WTC11 (cell line): Measurements from ENCODE around the gene PUM1. TPM values are rescaled to one million over a fixed set of nuclear protein-coding genes. Genes with fewer than 3 reads are reported as not detected.

ENCODE experiments used
- ATAC-seq: fragments of 200-7000 bp; cut with Tn5 transposase; 2 replicates; pipeline ENCODE4 v1.10.0; 2021; ENCODE audit warnings: mild to moderate bottlenecking, moderate library complexity
- CTCF ChIA-PET: fragments of 300-600 bp; sonication (Branson Sonifier 250); formaldehyde crosslinking; loops from one replicate; lab custom pipeline; 2021; ENCODE audit warnings: antibody characterized with exemption; lab: Charles Lee
- POLR2A ChIA-PET: fragments of 350-600 bp; sonication (Branson Sonifier 250); formaldehyde crosslinking; loops from one replicate; lab custom pipeline; 2021; ENCODE audit warnings: antibody characterized with exemption; lab: Charles Lee
- DNase-seq: peaks from one replicate; pipeline ENCODE4 v3.0.0; 2021; ENCODE audit warnings: low spot score
- H3K27ac Mint-ChIP-seq: 2 replicates; pipeline ENCODE4 v1.8.0; 2021; ENCODE audit warnings: mixed read lengths
- H3K27me3 Mint-ChIP-seq: 2 replicates; pipeline ENCODE4 v1.8.0; 2021; ENCODE audit warnings: low read depth, mild to moderate bottlenecking, moderate library complexity, mixed read lengths
- H3K36me3 Mint-ChIP-seq: 2 replicates; pipeline ENCODE4 v1.8.0; 2021; ENCODE audit warnings: mixed read lengths
- H3K4me1 Mint-ChIP-seq: 2 replicates; pipeline ENCODE4 v1.8.0; 2022; ENCODE audit warnings: mixed read lengths
- H3K4me3 Mint-ChIP-seq: 2 replicates; pipeline ENCODE4 v1.8.0; 2021; ENCODE audit warnings: mild to moderate bottlenecking, moderate library complexity, mixed read lengths
- H3K9me3 Mint-ChIP-seq: 2 replicates; pipeline ENCODE4 v1.8.0; 2021; ENCODE audit warnings: mixed read lengths
- CREB1 ChIP-seq: sonication (generic); formaldehyde crosslinking; IDR thresholded peaks from 2 replicates; pipeline ENCODE4 v1.8.0; 2023; ENCODE audit warnings: mild to moderate bottlenecking, missing genetic modification reagents
- EMX1 ChIP-seq: fragments of 250-450 bp; sonication (Bioruptor Pico); IDR thresholded peaks from 2 replicates; pipeline ENCODE4 v1.8.0; 2021; ENCODE audit warnings: mild to moderate bottlenecking
- FOXP1 ChIP-seq: sonication (generic); formaldehyde crosslinking; IDR thresholded peaks from 2 replicates; pipeline ENCODE4 v1.8.0; 2022; ENCODE audit warnings: missing genetic modification reagents, mild to moderate bottlenecking, moderate library complexity, borderline replicate concordance
- IRF2 ChIP-seq: sonication (generic); formaldehyde crosslinking; IDR thresholded peaks from 2 replicates; pipeline ENCODE4 v1.8.0; 2022; ENCODE audit warnings: low read depth, missing genetic modification reagents, borderline replicate concordance
- JAZF1 ChIP-seq: fragments of 250-450 bp; sonication (Bioruptor Pico); IDR thresholded peaks from 2 replicates; pipeline ENCODE4 v1.9.0; 2021; ENCODE audit warnings: moderate library complexity, mild to moderate bottlenecking, inconsistent platforms
- MAX ChIP-seq: sonication (generic); formaldehyde crosslinking; IDR thresholded peaks from 2 replicates; pipeline ENCODE4 v1.8.0; 2022; ENCODE audit warnings: mild to moderate bottlenecking, missing genetic modification reagents
- MXD4 ChIP-seq: fragments of 250-450 bp; sonication (Bioruptor Pico); IDR thresholded peaks from 2 replicates; pipeline ENCODE4 v1.8.0; 2021; ENCODE audit warnings: mild to moderate bottlenecking, moderate library complexity, borderline replicate concordance
- OVOL2 ChIP-seq: fragments of 250-450 bp; sonication (Bioruptor Pico); IDR thresholded peaks from 2 replicates; pipeline ENCODE4 v1.9.0; 2021; ENCODE audit warnings: mild to moderate bottlenecking, borderline replicate concordance
- SP1 ChIP-seq: sonication (generic); formaldehyde crosslinking; conservative IDR thresholded peaks from 2 replicates; pipeline ENCODE4 v1.8.1; 2022; ENCODE audit warnings: missing genetic modification reagents
- ZNF281 ChIP-seq: sonication (generic); formaldehyde crosslinking; IDR thresholded peaks from 2 replicates; pipeline ENCODE4 v1.8.0; 2023; ENCODE audit warnings: mild to moderate bottlenecking, missing genetic modification reagents
- ZNF423 ChIP-seq: fragments of 250-450 bp; sonication (Bioruptor Pico); IDR thresholded peaks from 2 replicates; pipeline ENCODE4 v2.1.2; 2022; ENCODE audit warnings: mild to moderate bottlenecking, moderate library complexity
- total RNA-seq: library from RNA; stranded (reverse); gene quantifications from 3 replicates; pipeline ENCODE4 v1.2.3, GENCODE V29; 2021
- TF ChIP-seq, protein P1 (sequence below): sonication (generic); formaldehyde crosslinking; IDR thresholded peaks from 2 replicates; pipeline ENCODE4 v1.8.1; 2023; ENCODE audit warnings: mild to moderate bottlenecking, missing genetic modification reagents, borderline replicate concordance
- TF ChIP-seq, protein P2 (sequence below): fragments of 200-600 bp; IDR thresholded peaks from 2 replicates; pipeline ENCODE4 v1.8.0; 2022; ENCODE audit warnings: antibody characterized with exemption
- TF ChIP-seq, protein P3 (sequence below): fragments of 250-450 bp; sonication (Bioruptor Pico); IDR thresholded peaks from 2 replicates; pipeline ENCODE4 v1.8.0; 2021; ENCODE audit warnings: mild to moderate bottlenecking
- TF ChIP-seq, protein P4 (sequence below): sonication (generic); formaldehyde crosslinking; IDR thresholded peaks from 2 replicates; pipeline ENCODE4 v1.8.0; 2022; ENCODE audit warnings: mild to moderate bottlenecking, missing genetic modification reagents
- TF ChIP-seq, protein P5 (sequence below): fragments of 250-450 bp; sonication (Bioruptor Pico); IDR thresholded peaks from 2 replicates; pipeline ENCODE4 v1.9.0; 2021; ENCODE audit warnings: mild to moderate bottlenecking, borderline replicate concordance

PUM1 gene
- total RNA-seq, 1 experiment from 2014 or later: 147 TPM

- TF ChIP-seq, protein P1, sequence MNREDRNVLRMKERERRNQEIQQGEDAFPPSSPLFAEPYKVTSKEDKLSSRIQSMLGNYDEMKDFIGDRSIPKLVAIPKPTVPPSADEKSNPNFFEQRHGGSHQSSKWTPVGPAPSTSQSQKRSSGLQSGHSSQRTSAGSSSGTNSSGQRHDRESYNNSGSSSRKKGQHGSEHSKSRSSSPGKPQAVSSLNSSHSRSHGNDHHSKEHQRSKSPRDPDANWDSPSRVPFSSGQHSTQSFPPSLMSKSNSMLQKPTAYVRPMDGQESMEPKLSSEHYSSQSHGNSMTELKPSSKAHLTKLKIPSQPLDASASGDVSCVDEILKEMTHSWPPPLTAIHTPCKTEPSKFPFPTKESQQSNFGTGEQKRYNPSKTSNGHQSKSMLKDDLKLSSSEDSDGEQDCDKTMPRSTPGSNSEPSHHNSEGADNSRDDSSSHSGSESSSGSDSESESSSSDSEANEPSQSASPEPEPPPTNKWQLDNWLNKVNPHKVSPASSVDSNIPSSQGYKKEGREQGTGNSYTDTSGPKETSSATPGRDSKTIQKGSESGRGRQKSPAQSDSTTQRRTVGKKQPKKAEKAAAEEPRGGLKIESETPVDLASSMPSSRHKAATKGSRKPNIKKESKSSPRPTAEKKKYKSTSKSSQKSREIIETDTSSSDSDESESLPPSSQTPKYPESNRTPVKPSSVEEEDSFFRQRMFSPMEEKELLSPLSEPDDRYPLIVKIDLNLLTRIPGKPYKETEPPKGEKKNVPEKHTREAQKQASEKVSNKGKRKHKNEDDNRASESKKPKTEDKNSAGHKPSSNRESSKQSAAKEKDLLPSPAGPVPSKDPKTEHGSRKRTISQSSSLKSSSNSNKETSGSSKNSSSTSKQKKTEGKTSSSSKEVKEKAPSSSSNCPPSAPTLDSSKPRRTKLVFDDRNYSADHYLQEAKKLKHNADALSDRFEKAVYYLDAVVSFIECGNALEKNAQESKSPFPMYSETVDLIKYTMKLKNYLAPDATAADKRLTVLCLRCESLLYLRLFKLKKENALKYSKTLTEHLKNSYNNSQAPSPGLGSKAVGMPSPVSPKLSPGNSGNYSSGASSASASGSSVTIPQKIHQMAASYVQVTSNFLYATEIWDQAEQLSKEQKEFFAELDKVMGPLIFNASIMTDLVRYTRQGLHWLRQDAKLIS (CRISPR knock-in tag): no peak
- no peak for TF ChIP-seq JAZF1 (CRISPR knock-in tag)
- TF ChIP-seq IRF2 (CRISPR knock-in tag): no peak
- TF ChIP-seq, protein P2, sequence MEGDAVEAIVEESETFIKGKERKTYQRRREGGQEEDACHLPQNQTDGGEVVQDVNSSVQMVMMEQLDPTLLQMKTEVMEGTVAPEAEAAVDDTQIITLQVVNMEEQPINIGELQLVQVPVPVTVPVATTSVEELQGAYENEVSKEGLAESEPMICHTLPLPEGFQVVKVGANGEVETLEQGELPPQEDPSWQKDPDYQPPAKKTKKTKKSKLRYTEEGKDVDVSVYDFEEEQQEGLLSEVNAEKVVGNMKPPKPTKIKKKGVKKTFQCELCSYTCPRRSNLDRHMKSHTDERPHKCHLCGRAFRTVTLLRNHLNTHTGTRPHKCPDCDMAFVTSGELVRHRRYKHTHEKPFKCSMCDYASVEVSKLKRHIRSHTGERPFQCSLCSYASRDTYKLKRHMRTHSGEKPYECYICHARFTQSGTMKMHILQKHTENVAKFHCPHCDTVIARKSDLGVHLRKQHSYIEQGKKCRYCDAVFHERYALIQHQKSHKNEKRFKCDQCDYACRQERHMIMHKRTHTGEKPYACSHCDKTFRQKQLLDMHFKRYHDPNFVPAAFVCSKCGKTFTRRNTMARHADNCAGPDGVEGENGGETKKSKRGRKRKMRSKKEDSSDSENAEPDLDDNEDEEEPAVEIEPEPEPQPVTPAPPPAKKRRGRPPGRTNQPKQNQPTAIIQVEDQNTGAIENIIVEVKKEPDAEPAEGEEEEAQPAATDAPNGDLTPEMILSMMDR: no peak
- no peak for TF ChIP-seq MXD4 (CRISPR knock-in tag)
- TF ChIP-seq, protein P3, sequence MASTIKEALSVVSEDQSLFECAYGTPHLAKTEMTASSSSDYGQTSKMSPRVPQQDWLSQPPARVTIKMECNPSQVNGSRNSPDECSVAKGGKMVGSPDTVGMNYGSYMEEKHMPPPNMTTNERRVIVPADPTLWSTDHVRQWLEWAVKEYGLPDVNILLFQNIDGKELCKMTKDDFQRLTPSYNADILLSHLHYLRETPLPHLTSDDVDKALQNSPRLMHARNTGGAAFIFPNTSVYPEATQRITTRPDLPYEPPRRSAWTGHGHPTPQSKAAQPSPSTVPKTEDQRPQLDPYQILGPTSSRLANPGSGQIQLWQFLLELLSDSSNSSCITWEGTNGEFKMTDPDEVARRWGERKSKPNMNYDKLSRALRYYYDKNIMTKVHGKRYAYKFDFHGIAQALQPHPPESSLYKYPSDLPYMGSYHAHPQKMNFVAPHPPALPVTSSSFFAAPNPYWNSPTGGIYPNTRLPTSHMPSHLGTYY (CRISPR knock-in tag): no peak
- TF ChIP-seq SP1: no peak
- TF ChIP-seq CREB1: no peak
- TF ChIP-seq, protein P4, sequence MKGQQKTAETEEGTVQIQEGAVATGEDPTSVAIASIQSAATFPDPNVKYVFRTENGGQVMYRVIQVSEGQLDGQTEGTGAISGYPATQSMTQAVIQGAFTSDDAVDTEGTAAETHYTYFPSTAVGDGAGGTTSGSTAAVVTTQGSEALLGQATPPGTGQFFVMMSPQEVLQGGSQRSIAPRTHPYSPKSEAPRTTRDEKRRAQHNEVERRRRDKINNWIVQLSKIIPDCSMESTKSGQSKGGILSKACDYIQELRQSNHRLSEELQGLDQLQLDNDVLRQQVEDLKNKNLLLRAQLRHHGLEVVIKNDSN (CRISPR knock-in tag): no peak
- no peak for TF ChIP-seq OVOL2 (CRISPR knock-in tag)
- TF ChIP-seq ZNF423 (CRISPR knock-in tag): no peak
- TF ChIP-seq, protein P5, sequence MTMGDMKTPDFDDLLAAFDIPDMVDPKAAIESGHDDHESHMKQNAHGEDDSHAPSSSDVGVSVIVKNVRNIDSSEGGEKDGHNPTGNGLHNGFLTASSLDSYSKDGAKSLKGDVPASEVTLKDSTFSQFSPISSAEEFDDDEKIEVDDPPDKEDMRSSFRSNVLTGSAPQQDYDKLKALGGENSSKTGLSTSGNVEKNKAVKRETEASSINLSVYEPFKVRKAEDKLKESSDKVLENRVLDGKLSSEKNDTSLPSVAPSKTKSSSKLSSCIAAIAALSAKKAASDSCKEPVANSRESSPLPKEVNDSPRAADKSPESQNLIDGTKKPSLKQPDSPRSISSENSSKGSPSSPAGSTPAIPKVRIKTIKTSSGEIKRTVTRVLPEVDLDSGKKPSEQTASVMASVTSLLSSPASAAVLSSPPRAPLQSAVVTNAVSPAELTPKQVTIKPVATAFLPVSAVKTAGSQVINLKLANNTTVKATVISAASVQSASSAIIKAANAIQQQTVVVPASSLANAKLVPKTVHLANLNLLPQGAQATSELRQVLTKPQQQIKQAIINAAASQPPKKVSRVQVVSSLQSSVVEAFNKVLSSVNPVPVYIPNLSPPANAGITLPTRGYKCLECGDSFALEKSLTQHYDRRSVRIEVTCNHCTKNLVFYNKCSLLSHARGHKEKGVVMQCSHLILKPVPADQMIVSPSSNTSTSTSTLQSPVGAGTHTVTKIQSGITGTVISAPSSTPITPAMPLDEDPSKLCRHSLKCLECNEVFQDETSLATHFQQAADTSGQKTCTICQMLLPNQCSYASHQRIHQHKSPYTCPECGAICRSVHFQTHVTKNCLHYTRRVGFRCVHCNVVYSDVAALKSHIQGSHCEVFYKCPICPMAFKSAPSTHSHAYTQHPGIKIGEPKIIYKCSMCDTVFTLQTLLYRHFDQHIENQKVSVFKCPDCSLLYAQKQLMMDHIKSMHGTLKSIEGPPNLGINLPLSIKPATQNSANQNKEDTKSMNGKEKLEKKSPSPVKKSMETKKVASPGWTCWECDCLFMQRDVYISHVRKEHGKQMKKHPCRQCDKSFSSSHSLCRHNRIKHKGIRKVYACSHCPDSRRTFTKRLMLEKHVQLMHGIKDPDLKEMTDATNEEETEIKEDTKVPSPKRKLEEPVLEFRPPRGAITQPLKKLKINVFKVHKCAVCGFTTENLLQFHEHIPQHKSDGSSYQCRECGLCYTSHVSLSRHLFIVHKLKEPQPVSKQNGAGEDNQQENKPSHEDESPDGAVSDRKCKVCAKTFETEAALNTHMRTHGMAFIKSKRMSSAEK (CRISPR knock-in tag): no peak
- no peak for TF ChIP-seq MAX
Measured at GRCh38 chr1:31069392-31069791, 3.9 kb upstream of the PUM1 start (continued).

GRCh38 chr1:31064718-31065309 lies 703 bp downstream of the PUM1 start:
- DNase-seq: no peak
- no peak for ATAC-seq
- ChIA-PET POLR2A (interaction anchor here (0.7 to 1.5 kb wide), 5 partner anchors 21 to 37 kb away, joined by 3 to 4 read pairs (median 3); no protein-coding TSS in a partner anchor), CTCF (no interaction called here)
- H3K27ac Mint-ChIP-seq: peak overlapping the region; percentile 100
- H3K27me3 Mint-ChIP-seq: no peaks in the 10 kb centered on the region
- no peaks in the 10 kb centered on the region for H3K9me3 Mint-ChIP-seq
- H3K4me3 Mint-ChIP-seq: peak overlapping the region; percentile 100
- peaks cover 20% of the 10 kb centered on the region for H3K4me1 Mint-ChIP-seq
- peaks cover 12% of the 10 kb centered on the region for H3K36me3 Mint-ChIP-seq
- TF ChIP-seq EMX1 (CRISPR knock-in tag) (peak; percentile 38; the same call in 1 of the 2 replicates), FOXP1 (CRISPR knock-in tag) (0 out of 2 replicates have a peak, but pooled peaks have one; percentile 4), ZNF281 (no peak)
